HG03097 (cell line): Measurements from ENCODE around the gene ZIC4.

Experiments used
- ATAC-seq: cut with Tn5 transposase; IDR thresholded peaks from one replicate; pipeline ENCODE4 v1.9.1; 2021; ENCODE audit not compliant: unreplicated experiment, low FRiP score

The ZIC4 gene

DNA sequence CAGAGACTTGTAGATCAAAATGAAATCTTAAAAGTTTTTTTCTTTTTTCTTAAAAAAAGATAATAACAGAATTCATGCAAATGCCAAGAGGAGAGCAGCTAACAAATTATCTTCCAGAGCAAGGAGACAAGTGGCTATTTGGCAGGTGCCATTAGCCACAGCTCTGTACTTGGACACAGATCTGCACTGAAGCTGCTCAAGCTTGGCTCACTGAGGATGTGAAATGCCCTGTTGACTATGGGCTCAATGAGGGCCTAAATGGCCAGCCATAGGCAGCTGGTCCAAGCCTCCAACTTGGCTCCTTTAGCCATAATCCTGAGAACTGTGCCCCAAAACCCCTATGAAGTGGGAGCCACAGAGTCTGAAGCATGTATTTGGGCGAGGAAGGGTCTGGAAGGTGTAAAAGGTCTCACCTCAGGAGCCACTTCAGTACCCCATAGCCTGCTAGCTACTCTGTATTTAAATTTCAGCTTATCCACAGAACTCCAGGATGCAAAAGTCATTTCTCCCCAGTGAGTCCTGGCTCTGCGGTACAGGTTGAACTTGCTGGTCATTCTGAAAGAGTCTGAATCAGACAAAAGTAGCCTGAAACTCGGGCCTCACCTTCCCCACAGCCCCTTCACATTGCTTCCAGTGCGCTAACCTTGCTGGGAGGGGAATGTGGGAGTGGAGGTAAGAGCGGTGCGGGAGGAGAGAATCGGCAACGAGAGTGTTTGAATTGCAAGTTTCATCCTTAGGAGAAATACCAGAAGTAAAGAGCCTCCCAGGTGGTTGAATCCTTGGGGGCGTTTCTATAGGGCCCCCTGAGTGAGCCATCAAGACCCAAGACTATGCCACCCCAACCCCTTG, 48.0 kb downstream of the ZIC4 start:
- no peak for ATAC-seq

DNA sequence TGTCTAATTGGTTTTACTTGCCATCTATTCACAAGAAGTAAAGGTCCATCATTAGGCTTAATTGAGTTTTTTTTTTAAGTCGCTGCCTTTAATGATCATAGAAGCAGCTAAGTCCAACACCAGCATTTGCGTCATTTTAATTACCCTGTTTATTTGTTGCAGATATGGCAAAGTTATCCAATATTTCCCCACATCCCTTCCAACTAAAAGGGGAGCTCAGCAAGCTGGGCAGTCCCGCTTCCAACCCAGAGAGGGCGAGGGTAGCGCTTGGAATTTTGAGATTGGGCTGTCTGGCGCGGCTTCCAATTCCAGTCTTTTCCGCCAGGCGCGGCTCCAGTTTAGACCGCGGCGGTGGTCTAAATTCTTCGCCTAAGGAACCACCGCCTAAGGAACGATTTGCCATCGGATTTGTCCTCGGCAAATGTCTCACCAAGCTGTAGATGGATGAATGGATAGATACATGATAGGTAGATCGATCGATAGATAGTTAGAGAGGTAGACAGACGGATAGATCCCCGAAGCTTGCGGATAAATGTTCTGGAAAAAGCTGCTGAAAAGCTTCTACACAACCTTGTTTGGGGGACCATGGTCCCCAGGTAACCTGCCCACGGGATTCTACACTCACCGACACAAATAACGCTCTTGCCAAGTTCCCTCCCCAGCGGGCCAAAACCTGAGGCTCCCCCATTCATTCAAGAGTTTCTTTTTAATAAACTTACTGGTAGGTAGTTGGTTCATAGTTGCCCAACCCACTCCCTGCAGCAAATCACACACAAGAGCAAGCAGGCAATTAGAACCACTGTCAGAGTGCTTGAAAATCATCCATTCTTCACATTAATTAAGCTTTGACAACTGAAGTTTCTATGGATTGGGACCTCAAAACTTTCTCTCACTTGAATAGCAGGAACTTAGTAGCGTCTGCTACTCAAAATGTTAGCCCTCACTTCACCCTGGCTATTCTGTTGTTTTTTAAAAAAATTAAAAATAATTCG, 49.1 kb downstream of the ZIC4 start:
- no peak for ATAC-seq

DNA sequence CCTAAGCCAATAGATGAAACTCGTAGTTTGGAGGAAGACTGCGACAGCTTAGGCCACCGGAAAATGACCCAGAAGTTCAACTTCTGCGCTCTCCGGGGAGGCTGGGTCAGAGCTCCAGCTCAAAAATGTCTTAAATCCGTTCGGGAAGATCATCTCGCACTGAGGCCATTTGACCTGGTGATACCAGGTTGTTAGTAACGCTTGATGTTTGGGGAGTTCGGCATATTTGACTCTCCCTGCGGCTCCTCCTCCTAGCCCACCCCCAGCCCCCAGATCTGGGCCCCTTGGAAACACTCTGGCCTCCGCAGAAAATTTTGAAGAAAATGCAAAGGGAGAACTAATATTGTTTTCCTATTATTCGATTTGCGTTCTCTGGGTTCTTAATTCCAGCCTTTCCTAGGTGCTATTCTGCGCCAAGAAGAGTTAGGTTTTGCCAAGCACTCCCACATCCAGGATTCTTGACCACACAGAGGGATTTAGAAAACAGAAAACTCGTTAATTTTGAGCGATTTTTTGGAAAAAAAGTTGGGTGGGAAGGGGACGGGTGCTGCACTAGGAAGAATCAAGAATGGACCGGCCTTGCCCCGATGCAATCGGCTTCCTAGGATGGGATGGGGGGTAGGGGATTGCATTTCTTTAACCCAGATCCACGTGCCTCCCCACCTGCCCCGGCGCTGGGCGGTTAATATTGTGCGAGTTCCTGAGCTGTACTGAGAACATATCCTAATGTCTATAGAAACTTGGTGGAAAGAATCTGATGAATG, 50.0 kb downstream of the ZIC4 start:
- ATAC-seq, result no peak

DNA sequence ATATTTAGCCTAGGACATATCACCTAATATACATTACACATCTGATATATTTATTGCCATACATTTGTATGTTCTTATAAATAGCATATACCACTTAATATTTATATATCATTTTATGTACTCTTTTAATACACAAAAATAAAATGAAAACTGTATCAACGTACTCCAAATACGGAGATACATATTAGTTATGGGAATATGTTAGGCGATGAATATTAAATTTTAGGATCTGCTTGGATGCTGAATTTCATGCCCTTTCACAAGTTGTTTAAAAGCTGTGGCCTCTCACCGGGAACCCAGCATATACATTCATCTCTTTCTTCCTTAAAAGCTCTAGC, 50.6 kb downstream of the ZIC4 start:
- ATAC-seq, result no peak

DNA sequence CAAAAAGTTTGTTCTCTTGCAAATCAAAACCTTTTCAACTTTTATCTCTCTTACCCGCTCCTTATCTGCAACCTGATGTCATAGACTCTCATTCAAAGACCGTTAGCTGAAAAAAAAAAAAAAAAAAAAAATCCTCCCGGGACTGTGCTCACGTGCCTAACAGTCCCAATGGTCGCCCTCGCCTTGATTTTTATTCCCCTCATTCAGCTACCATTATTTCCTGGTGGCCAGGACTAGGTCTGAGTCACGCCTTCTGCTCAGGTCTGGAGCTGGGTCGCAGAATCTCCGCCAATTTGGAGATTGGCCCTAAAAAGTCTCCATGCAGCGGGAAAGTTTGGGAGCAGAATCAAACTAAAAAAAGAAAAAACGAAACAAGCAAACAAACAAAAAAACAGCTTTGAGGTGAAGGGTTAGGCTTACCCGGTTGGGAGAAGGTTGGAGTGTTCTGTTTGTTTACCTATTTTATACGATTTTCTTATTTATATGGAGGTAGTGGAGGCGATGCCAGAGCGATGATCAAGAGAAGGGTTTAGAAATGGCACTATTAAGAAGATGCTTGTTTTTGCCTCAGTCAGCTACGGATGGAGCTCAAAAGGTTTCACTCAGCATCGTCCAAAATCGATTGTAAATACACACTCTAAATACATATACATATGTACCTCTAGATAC, 51.1 kb downstream of the ZIC4 start:
- no peak for ATAC-seq

DNA sequence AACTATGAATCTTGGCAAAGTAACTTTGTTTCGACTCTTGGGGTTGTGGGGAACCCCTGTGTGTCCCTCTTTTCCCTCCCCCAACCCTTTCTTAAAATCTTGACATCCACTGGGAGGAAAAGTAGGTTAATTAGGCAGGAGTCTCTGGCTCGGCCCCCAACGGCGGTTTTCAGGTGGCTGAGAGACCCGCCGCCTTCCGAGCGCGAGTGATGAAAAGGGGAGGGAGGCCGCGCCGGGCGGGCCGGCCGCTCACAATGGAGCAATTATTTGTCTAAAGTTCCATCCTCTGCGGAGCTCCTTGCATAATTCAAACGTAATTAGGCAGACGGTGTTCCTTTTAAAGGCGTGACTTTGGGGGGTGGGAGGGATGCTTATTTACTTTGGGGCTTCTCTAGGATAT, 51.7 kb downstream of the ZIC4 start:
- ATAC-seq, result no peak

DNA sequence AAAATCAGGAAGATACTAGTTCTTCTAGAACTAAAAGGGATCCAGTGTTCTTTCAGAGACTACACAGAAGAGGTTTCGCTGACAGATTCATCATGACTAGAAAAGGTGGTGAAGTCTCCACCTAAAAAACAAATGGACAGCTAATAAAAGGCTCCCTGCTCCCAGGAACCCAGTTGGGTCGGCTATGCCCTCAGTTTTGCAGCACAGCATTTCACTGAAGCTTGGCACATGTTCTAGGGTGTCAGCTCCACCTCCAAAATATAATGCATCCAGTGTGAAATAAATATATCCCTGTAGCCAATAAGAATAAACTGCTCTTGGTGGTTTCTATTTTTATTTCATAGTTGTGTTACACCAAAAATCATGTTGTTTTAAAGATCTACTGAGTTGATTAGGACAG, 55.0 kb downstream of the ZIC4 start:
- ATAC-seq, result no peak

DNA sequence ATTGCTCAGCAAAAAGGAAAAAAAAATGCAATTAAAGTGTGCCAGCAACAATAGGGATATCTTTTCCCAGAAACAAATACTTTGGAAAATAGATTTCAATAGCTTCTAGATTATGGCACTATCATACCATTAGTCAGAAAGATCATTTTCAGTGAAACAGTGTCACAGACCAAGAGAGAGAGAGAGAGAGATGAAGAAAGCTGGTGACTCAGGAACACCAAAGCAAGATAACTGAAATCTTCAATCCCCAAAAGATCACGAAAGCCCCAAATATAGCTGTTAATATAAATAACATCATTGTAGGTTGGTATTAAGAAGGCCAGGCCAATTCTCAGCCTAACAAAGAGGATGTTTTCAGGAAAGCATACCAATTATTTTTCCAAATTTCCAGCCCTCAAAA, 57.4 kb downstream of the ZIC4 start:
- no peak for ATAC-seq

DNA sequence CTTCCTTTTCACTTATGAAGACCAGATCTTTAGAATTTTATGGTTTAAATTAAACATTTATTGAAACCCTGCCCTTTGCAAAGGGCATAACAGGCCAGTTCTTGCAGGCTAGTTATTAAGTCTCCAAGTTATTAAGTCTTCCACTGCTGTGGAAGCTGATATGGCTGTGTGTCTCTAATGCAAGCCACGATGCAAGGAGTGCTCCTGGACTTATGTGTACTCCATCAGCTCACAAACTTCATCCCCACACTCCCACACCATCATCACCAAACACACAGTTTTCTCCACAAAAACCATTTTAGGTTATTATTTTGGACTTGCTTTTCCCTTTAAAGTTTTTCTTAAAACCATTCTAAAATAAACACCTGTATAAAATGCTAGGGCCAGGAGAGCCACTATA, 62.4 kb downstream of the ZIC4 start:
- no peak for ATAC-seq

DNA sequence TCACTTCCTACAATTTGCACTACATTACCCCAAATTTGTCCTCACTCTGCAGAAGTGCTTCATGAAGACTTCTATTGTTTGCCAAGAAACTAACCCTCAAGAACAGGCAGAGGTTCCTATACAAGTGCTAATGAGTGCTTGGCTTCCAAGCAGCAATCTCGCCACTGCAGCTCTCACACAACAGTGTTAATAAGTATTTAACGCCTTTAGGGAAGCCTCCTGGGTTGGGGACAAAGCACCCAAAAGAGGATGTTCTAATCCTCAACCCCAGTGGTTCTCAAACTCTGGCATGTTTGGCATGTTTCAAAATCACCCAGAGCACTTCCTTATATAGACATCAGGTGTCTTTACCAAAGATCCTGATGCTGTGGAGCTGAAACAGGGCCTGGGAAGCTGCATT, 64.6 kb downstream of the ZIC4 start:
- no peak for ATAC-seq

DNA sequence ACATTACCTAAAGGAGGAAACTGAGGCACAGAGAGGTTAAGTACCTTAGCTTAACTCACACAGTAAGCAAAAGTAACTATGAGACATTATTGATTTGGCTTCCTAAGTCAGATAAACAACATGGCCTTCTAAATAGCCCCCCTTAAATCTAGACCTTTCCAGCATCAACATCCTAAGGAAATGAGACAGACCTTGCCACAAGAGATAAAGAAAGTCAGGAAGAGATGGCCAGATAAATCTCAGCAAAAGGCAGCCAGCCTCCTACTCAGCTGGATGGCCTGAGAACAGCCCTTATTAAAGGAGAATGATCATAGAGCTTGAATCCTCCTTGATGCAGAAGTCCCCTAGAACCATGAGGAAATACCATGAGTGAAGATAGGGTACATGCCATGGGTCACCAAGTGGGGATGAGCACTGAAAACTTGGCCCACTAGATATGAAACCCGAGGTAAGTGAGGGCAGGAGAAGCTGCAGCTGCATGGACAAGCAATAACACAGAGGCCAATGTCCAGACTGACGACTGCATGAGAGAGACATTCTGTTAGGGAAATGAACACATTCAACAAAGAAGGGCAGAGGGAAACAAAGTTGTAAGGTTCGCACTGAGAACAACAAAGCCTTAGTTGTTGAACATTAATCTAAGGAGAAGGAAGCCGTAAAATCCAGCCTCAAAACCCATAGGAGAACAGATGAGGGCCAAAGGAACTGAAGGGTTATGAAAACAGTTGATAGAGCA, 69.6 kb downstream of the ZIC4 start:
- ATAC-seq, result no peak
